Coronary artery (tissue), 2 donors: Measurements from ENCODE around the gene MCAM.

Experiments used
- DNase-seq: peaks from one replicate; pipeline ENCODE4 v3.0.0-alpha.2; 2017; ENCODE audit warnings: low spot score
- H3K27ac ChIP-seq, 2 donors: fragments of 200-600 bp; sonication (generic); one replicate each; pipeline ENCODE4 v1.5.1; 2016 to 2019
- H3K4me3 ChIP-seq: fragments of 200-600 bp; sonication (generic); 2 replicates; pipeline ENCODE4 v1.5.1; 2016; ENCODE audit warnings: mild to moderate bottlenecking, moderate library complexity
- TF ChIP-seq, protein P1 (sequence below): fragments of 200-600 bp; sonication (generic); IDR thresholded peaks from one replicate; pipeline ENCODE4 v1.5.1; 2019; ENCODE audit warnings: antibody characterized with exemption

Gene MCAM

DNA sequence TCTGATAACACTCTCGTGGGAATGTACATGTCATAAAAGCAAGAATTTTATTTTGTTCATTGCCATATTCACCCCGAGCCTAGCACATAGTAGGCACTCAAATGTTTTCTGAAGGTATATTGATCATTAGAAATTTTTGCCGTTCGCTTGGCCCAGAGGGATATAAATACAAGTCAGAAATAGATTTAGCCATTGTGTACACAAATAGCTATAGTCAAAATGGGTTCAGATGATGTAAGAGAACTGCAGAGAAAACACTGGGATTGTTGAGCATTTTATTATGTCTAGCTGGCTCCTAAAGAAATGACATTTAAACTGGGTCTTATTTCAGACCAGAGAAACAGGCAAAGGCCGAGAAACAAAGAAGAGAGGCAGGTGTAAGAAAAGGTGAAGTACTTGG lies 49.3 kb downstream of the MCAM start:
- Histone ChIP-seq H3K27ac (no peak overlapping the region), H3K4me3 (no peak overlapping the region)
- TF ChIP-seq, protein P1, sequence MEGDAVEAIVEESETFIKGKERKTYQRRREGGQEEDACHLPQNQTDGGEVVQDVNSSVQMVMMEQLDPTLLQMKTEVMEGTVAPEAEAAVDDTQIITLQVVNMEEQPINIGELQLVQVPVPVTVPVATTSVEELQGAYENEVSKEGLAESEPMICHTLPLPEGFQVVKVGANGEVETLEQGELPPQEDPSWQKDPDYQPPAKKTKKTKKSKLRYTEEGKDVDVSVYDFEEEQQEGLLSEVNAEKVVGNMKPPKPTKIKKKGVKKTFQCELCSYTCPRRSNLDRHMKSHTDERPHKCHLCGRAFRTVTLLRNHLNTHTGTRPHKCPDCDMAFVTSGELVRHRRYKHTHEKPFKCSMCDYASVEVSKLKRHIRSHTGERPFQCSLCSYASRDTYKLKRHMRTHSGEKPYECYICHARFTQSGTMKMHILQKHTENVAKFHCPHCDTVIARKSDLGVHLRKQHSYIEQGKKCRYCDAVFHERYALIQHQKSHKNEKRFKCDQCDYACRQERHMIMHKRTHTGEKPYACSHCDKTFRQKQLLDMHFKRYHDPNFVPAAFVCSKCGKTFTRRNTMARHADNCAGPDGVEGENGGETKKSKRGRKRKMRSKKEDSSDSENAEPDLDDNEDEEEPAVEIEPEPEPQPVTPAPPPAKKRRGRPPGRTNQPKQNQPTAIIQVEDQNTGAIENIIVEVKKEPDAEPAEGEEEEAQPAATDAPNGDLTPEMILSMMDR: no peak
- no peak for DNase-seq

GRCh38 chr11:119266517-119267255 lies 50.2 kb downstream of the MCAM start:
- TF ChIP-seq, protein P1: no peak
- DNase-seq: no peak
- H3K27ac ChIP-seq: no peak overlapping the region
- no peak overlapping the region for H3K4me3 ChIP-seq

GRCh38 chr11:119266063-119266462 lies 50.9 kb downstream of the MCAM start:
- Histone ChIP-seq H3K4me3 (no peak overlapping the region), H3K27ac (no peak overlapping the region)
- no peak for DNase-seq
- TF ChIP-seq, protein P1: no peak

DNA sequence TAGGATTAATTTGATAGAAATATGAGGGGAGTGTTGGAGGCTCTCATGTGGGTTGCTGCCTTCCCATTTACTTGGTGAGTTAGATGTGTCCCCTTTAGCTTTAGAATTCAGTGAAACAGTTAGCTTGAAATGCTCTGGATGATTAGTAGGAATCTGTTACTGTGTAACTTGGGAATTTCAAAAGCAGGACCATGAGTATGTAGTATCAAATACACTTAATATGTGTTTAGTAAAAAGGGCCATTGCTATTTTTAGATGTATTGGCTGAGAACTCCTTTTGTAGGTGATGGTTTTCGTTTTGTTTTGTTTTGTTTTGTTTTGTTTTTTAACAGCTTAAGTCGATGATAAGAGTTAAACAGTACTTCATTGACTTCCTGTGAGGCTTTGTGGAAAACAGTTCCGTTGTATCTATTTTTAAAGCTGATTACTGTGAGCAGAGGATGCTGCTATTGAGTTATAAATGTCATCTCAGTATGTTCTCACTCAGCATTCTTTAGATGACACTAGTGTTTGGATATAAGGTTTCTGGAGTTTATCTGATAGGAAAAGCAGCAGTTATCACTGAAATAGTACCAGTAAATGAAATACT lies 53.5 kb downstream of the MCAM start:
- Histone ChIP-seq H3K4me3 (no peak overlapping the region), H3K27ac (peak overlapping the region in 1 of 2 donors; percentile 10)
- TF ChIP-seq, protein P1: no peak
- DNase-seq: no peak

- Histone ChIP-seq H3K4me3 (no peak overlapping the region), H3K27ac (peak overlapping the region in 1 of 2 donors; percentile 10)
- DNase-seq: no peak
- TF ChIP-seq, protein P1: no peak
Observed at GRCh38 chr11:119262668-119263351, 54.1 kb downstream of the MCAM start.

DNA sequence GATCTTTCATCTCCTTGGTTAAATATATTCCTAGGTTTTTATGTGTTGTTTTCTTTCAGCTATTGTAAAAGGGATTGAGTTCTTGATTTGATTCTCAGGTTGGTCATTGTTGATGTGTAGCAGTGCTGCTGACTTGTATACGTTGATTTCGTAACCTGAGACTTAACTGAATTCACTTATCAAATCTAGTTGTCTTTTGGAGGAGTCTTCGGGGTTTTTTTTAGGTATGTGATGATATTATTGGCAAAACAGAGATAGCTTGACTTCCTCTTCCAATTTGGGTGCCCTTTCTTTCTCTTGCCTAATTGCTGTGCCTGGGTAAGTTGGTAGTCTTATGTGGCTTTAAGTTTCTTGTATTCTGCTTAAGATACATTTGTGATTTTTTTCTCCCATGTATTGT lies 57.9 kb downstream of the MCAM start:
- no peak for DNase-seq
- H3K4me3 ChIP-seq: no peak overlapping the region
- no peak overlapping the region for H3K27ac ChIP-seq
- TF ChIP-seq, protein P1: no peak
